Measurements from ENCODE around the gene TUBGCP3.

- TF ChIP-seq CTCF (IDR thresholded peaks at IDR 0.05): peak in 1 of 2 donors; percentile 26
- no peak for TF ChIP-seq POLR2AphosphoS5 (IDR thresholded peaks at IDR 0.05)
- no peak for TF ChIP-seq POLR2A (IDR thresholded peaks at IDR 0.05)
- no peak for TF ChIP-seq EP300 (IDR thresholded peaks at IDR 0.05)
Measured at GRCh38 chr13:112510002-112510780, 77.8 kb downstream of the TUBGCP3 start.
